GM19395 (cell line): ENCODE measurements around the gene SULT1E1.
"Not testable (repeated sequence)": the region's sequence is repeated elsewhere in the genome, so short reads cannot be mapped to it uniquely, and the experiment has no call there.

Experiments used
- ATAC-seq: cut with Tn5 transposase; IDR thresholded peaks from one replicate; pipeline ENCODE4 v1.9.1; 2021; ENCODE audit warnings: mild to moderate bottlenecking, moderate library complexity; ENCODE audit not compliant: unreplicated experiment

SULT1E1 gene

GRCh38 chr4:69843932-69844331 lies 16.0 kb downstream of the SULT1E1 start:
- ATAC-seq: peak; percentile 72

GRCh38 chr4:69843301-69843700 lies 16.6 kb downstream of the SULT1E1 start:
- ATAC-seq: no peak

GRCh38 chr4:69838977-69839376 lies 21.0 kb downstream of the SULT1E1 start:
- ATAC-seq: no peak

DNA sequence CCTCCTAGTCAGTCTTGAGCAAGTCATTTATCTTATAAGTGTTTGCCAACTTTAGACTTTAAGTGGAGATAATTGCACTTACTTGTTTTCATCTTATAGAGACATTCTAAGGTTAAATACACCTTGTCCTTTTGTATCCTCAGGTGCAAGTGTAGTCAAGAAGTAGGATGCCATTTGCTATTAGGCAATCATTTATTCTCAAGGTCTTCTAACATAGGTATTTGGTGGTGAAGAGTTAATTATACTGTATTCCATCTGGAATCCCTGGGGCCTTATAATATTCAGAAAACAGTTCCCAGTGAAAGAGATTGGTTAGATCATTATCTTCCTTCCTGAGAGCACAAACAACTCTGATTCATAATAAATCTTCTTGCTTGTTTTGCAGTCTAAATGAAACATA lies 23.7 kb downstream of the SULT1E1 start:
- no peak for ATAC-seq

GRCh38 chr4:69835766-69836165 lies 24.2 kb downstream of the SULT1E1 start:
- ATAC-seq: no peak

DNA sequence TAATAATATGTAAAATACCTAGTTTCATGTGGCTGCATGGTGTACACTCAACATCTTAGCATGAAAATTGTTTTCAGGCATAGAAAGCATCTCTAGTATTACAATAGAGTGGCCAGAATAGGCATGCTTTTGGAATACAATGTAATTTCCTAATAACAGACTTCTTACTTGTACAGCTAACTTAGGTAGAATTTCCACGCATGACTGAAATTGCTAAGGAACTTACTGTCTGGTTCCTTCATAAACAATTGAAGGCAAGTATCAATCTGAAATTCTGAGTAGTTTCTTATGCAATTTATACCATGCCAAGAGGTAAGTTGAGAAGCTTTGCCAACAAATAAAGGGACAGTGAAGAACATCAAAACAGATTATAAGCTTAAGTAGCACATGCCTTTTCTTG lies 26.7 kb downstream of the SULT1E1 start:
- ATAC-seq: no peak

- ATAC-seq: peak; percentile 43
Measured at GRCh38 chr4:69832326-69833030, 27.5 kb downstream of the SULT1E1 start.

DNA sequence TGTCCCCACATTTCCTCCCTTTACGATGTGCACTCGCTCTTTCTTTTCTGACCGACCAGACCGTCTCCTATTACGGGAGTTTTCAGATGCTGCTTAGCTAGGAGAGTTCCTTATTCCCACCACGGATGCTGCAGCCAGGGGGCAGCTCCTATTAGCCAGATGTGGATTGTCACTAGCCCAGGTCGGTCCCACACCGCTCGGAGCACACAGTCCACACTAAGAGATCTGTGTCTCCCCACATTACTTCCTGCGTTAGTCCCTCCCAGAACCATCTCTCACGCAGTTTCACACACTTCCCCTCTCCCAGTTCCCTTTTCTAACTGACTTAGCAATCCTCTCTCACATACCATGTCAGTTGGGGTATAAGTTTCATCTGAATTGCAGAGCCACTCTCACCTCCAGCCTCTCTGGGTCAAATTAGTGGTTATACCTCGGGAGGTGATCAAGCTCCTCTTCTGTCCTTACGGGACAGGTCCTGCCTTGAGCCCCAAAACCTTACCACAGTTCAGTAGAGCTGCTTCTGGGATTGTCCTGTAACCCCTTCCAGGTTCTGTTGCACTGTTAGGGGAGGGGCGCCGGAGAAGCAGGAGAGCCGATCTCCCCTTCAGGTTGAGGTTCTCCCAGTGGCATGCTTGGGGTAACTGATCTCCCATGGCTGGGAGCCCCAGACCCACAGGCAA lies 28.2 kb downstream of the SULT1E1 start:
- ATAC-seq: peak; percentile 95

GRCh38 chr4:69831270-69831627 lies 28.7 kb downstream of the SULT1E1 start:
- ATAC-seq: no peak

- ATAC-seq: peak; percentile 45
Measured at GRCh38 chr4:69830560-69831269, 29.2 kb downstream of the SULT1E1 start.

DNA sequence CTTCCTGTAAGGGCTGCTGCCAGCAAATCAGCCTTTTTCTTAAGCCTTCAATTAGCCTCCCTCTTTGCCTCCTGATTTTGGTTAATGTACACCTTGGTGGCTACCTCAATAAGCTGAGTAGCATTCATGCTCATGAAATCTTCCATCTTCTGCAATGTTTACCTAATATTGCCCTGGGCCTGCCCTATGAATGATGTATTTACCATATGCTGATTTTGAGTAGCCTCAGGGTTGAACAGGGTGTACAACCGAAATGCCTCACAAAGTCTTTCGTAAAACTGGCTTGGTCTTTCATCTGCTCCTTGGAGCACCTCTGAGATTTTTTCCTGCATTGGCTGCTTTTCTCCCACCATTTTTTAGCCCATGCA lies 29.8 kb downstream of the SULT1E1 start:
- ATAC-seq: no peak

- no peak for ATAC-seq
Measured at GRCh38 chr4:69829678-69830077, 30.3 kb downstream of the SULT1E1 start.

GRCh38 chr4:69828828-69829227 lies 31.1 kb downstream of the SULT1E1 start:
- ATAC-seq: no peak

DNA sequence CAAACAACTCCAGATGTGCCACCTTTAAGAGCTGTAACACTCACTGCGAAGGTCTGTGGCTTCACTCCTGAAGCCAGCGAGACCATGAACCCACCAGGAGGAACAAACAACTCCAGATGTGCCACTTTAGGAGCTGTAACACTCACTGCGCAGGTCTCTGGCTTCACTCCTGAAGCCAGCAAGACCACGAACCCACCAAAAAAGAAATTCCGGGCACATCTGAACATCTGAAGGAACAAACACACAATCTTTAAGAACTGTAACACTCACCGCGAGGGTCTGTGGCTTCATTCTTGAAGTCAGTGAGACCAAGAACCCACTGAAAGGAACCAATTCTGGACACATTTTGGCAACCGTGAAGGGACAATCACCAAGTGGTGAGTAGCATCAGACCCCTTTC lies 34.9 kb downstream of the SULT1E1 start:
- not testable (repeated sequence) for ATAC-seq

GRCh38 chr4:69823481-69824186 lies 36.3 kb downstream of the SULT1E1 start:
- peak; percentile 93 for ATAC-seq

- ATAC-seq: peak; percentile 25
Measured at GRCh38 chr4:69823048-69823447, 36.9 kb downstream of the SULT1E1 start.

DNA sequence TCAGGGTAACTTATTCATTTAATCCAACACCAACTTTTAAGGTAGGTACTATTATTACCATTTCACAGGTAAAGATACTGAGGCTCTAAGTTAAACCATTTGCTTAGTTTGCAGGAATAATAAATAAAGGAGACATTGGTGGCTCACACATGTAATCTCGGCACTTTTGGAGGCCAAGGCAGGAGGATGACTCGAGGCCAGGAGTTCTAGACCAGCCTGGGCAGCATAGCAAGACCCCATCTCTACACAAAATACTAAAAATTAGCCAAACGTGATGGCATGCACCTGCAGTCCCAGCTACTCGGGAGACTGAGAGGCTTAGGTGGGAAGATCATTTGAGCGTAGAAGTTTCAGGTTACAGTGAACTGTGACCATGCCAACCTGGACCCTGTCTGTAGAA lies 37.7 kb downstream of the SULT1E1 start:
- no peak for ATAC-seq

- ATAC-seq: no peak
Measured at GRCh38 chr4:69818060-69818639, 41.8 kb downstream of the SULT1E1 start.

DNA sequence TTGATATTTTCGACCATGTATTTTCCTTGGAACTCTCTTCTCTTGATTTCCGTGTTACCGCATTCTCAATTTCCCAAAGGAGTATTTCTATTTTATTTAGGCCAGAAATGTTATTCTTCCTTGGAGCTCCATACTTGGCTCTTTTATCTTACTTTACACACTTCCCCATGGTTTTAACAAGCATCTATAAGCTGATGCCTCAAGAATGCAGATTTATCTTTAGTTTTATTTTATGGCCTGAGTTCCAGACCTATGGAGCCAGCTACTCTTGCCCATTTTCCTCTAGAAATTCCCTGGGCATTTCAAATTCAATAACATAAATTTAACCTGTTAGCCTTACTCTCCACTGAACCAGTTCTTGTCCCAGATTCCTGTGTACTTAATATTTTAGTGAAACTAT lies 43.7 kb downstream of the SULT1E1 start:
- no peak for ATAC-seq

DNA sequence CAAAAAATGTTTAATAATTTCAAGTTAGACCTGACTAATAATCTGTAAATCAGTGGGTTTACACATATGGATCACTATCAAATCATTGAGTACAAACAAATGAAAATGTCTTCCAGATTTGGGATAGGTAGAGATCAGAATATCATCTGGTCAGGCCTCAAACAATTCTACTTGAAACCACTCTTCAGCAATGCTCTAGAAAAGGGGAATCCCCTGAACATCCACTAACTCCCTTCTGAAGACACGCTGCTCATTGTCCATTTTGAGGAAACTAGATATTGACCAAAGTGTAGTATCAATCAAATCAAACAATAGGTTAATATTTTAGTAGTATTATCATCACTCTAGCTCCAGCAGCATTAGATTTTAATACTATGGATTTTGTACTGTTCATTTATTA lies 46.3 kb downstream of the SULT1E1 start:
- ATAC-seq: no peak

DNA sequence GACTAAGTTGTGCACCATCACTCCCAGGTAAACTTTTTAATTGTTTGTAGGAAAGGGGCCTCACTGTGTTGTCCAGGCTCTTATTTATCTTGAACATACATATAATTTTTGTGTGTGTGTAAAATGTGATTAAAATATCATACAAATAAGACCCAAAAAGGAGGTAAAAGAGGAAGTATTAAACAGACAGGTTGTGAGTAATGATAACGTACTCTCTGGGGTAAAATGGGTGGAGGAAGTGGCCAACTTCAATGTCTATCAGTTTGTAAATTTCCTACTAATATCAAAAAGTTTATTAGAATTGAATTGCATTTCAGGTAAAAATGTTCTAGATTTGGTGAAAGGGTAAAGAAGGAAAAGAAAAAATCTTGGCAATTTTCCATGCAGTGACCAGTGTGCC lies 48.8 kb downstream of the SULT1E1 start:
- no peak for ATAC-seq
